Measurements from ENCODE around the gene HMCN1. TPM values are rescaled to one million over a fixed set of nuclear protein-coding genes. Genes with fewer than 3 reads are reported as not detected.

Gene HMCN1
- total RNA-seq, 4 donors from 2014 or later: 11.6 to 95.9 (median 78.6) TPM

DNA sequence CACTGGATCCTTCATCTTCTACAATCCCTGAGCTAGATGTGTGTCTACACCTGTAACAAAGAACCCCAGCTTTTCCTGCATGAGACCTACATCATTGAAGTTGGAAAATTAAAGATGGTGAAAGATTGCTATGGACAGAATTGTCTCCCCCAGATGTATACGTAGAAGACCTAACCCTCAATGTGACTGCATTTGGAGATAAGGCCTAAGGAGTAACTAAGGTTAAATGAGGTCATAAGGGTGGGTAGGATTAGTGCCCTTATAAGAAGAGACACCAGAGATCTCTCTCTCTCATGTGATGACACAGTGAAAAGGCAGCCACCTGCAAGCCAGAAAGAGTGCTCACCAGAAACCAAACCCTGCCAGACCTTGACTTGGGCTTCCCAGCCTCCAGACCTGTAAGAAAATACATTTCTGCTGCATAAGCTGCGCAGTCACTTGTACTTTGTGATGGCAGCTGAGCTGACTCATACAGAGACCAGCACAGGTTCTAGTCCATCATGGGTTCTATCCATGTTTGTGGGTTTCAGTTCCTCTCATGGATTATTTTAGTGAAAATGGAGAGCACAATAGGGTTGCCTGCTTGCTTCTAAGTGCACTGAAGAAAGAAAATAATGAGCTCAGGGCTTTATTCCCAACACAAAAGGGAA lies 460.0 kb downstream of the HMCN1 start:
- Histone ChIP-seq H3K36me3 (peaks cover 0 to 16% of the 10 kb centered on the region in 2 donors), H3K4me3 (no peak overlapping the region)
- TF ChIP-seq POLR2AphosphoS5 (IDR thresholded peaks at IDR 0.05) (no peak), POLR2A (IDR thresholded peaks at IDR 0.05) (no peak), EP300 (IDR thresholded peaks at IDR 0.05) (no peak), CTCF (IDR thresholded peaks at IDR 0.05) (no peak)

GRCh38 chr1:186195377-186195931 lies 461.3 kb downstream of the HMCN1 start:
- ATAC-seq: no peak
- H3K4me3 ChIP-seq: no peak overlapping the region
- H3K27ac ChIP-seq: no peak overlapping the region
- no peaks in the 10 kb centered on the region for H3K9me3 ChIP-seq
- no peaks in the 10 kb centered on the region for H3K4me1 ChIP-seq
- H3K36me3 ChIP-seq: peaks cover 0 to 6% of the 10 kb centered on the region in 2 donors
- H3K27me3 ChIP-seq: no peaks in the 10 kb centered on the region
- WGBS, 2 donors (ENCODE audit: low coverage in 1 of 2): 64 to 72% methylated on average over 2 to 3 of the region's 3 CpGs
- no peak for TF ChIP-seq EP300 (IDR thresholded peaks at IDR 0.05)
- no peak for TF ChIP-seq CTCF (IDR thresholded peaks at IDR 0.05)
- TF ChIP-seq POLR2AphosphoS5 (IDR thresholded peaks at IDR 0.05): no peak
- no peak for TF ChIP-seq POLR2A (IDR thresholded peaks at IDR 0.05)

More for the DNA sequence above, 460.0 kb downstream of the HMCN1 start:
- no peaks in the 10 kb centered on the region for H3K27me3 ChIP-seq
- no peak for ATAC-seq
- WGBS, 2 donors (ENCODE audit: low coverage in 1 of 2): 83 to 100% methylated on average over 1 to 2 of the region's 2 CpGs
- no peaks in the 10 kb centered on the region for H3K9me3 ChIP-seq
- H3K27ac ChIP-seq: no peak overlapping the region
- no peaks in the 10 kb centered on the region for H3K4me1 ChIP-seq

DNA sequence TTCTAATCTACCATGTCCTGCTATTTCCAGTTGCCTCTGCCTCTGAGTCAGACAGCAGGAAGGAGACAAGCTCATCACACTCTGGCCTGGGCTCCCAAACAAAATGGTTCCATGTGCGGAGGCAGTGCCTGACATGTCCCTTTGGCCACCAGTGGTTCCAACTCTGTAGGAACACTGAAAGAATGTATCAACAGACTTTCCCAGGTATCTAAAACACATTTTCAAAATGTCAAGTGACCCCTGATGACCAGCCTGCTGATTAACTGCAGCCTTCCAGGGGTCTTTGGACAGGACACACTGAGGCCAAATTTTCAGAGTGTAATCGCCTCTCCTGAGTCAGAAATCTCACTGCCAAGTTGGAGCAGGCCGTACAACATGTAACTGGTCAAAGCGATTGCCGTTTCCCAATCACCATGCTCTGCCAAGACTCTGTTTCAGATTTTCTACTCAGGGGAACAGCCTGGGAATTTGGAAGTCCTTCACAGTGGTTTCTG lies 468.1 kb downstream of the HMCN1 start:
- 0 to 57% methylated on average over 1 to 4 of the region's 5 CpGs for WGBS, 2 donors (ENCODE audit: low coverage in 1 of 2)
- ATAC-seq: peak; percentile 89
- no peaks in the 10 kb centered on the region for H3K36me3 ChIP-seq
- no peaks in the 10 kb centered on the region for H3K27me3 ChIP-seq
- TF ChIP-seq POLR2AphosphoS5 (IDR thresholded peaks at IDR 0.05) (peak; percentile 34), POLR2A (IDR thresholded peaks at IDR 0.05) (no peak)
- H3K27ac ChIP-seq: peak overlapping the region in 3 of 4 donors; percentile 34 to 68 (median 47)
- H3K4me3 ChIP-seq: no peak overlapping the region
- H3K4me1 ChIP-seq: peaks cover 0 to 42% (median 3%) of the 10 kb centered on the region in 3 donors
- no peaks in the 10 kb centered on the region for H3K9me3 ChIP-seq

DNA sequence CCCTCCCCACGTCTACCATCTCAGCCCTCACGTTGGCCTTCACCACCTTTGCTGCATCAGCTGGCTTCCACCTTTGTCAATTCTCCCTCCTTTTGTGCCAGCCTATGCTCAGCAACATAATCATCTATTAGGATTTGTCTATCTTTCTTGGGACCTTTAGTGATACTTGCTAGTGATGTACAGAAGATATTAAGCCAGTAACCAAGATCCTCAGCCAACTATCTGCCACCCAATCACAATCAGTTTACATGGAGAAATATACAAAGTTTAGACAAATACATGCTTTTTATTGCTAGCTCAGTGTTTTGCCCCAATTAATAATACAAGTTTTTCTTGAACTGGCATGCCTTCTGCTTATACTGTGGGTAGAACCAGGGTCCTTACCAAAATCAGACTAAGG lies 468.6 kb downstream of the HMCN1 start:
- Histone ChIP-seq H3K27me3 (no peaks in the 10 kb centered on the region), H3K9me3 (no peaks in the 10 kb centered on the region), H3K4me1 (peaks cover 0 to 47% (median 6%) of the 10 kb centered on the region in 3 donors), H3K4me3 (no peak overlapping the region), H3K27ac (peak overlapping the region; percentile 11 to 68 (median 40)), H3K36me3 (no peaks in the 10 kb centered on the region)
- no peak for TF ChIP-seq CTCF (IDR thresholded peaks at IDR 0.05)
- TF ChIP-seq POLR2A (IDR thresholded peaks at IDR 0.05): no peak
- no peak for TF ChIP-seq EP300 (IDR thresholded peaks at IDR 0.05)
- no peak for TF ChIP-seq POLR2AphosphoS5 (IDR thresholded peaks at IDR 0.05)
- no peak for ATAC-seq
- 53% methylated on average over 2 of the region's 2 CpGs; no CpG with 5 or more reads in 1 of the 2 donors for WGBS, 2 donors (ENCODE audit: low coverage in 1 of 2)

DNA sequence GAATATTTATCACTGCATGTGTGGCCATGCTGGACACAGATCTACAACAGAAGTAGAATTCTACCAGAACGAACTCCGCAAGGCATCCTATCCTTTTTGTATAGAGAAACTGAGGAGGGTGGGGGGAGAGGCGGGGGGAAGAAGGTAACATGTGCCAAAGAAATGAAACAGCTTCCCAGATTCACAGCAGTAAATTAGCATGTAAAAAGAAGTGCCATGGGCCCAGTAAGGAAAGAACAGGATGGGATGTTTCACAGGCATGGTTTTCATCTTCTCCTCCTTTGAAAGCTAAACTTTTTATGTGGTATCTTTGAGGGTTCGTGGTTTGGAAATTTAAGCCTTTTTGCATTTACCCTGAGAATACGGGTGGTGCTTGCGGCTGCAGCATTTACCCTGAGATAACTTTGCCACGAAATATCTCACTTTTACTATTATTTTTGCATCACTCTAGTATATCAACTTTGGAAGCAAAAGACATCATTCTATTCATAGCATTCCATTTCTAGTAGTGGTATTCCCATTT lies 471.9 kb downstream of the HMCN1 start:
- Histone ChIP-seq H3K27me3 (no peaks in the 10 kb centered on the region), H3K4me1 (peaks cover 4 to 67% (median 7%) of the 10 kb centered on the region in 3 donors), H3K4me3 (no peak overlapping the region), H3K36me3 (no peaks in the 10 kb centered on the region), H3K27ac (no peak overlapping the region), H3K9me3 (no peaks in the 10 kb centered on the region)
- no peak for TF ChIP-seq EP300 (IDR thresholded peaks at IDR 0.05)
- TF ChIP-seq POLR2AphosphoS5 (IDR thresholded peaks at IDR 0.05): no peak
- no peak for TF ChIP-seq CTCF (IDR thresholded peaks at IDR 0.05)
- TF ChIP-seq POLR2A (IDR thresholded peaks at IDR 0.05): no peak
- 82 to 85% methylated on average over 5 to 6 of the region's 7 CpGs for WGBS, 2 donors (ENCODE audit: low coverage in 1 of 2)
- ATAC-seq: no peak
